HG02852 (cell line): ENCODE results near the gene MDFIC2.
A peak's percentile ranks its signal among the peaks of the same experiment; 100 is the strongest.
"Not testable (repeated sequence)": the region's sequence is repeated elsewhere in the genome, so short reads cannot be mapped to it uniquely, and the experiment has no call there.

ENCODE experiments used
- ATAC-seq: cut with Tn5 transposase; IDR thresholded peaks from one replicate; pipeline ENCODE4 v1.9.1; 2021; ENCODE audit warnings: mild to moderate bottlenecking, moderate library complexity; ENCODE audit not compliant: unreplicated experiment

MDFIC2 gene

GRCh38 chr3:70312336-70312735 is at the start of gene MDFIC2:
Gene MDFIC2 (minus strand): TSS chr3:70312638. CDS start chr3:70311973, 665 bp downstream.
- ATAC-seq, result no peak

DNA sequence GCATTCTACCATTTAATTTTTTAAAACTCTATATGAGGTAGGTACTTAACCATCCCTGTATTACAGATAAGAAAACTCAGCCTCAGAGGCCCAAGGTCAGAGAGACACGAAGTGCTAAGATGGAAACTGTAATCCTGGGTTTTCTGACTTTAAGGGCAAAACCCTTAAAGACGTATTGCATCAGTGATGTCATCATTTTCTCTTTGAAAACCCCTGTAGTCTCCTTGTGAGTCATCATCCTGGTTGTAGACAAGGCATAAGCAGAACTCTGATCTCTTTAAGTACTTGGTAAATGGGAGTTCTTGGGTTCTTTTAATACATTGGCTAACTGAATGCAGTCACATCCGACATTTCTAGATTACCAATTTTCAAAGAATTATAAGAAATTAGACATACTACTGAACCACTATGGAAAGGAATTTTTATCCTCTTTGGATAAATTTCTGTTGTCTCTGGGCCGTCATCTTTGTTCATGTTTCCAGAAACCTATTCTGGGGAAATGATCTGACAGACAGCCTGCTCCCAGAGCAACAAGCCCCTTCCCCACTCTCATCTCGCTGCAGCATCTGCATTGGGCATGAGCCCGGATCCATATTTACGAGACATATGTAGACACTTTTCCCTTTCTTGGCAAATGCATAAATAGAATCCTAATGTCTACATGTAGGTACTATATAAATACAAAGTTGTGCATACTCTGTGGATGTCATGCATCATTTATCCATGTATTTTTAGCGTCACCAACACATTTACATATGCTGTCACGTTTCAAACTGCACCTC is 48.7 kb upstream of the MDFIC2 start:
- peak; percentile 96 for ATAC-seq

GRCh38 chr3:70359711-70360110 is 47.3 kb upstream of the MDFIC2 start:
- no peak for ATAC-seq

DNA sequence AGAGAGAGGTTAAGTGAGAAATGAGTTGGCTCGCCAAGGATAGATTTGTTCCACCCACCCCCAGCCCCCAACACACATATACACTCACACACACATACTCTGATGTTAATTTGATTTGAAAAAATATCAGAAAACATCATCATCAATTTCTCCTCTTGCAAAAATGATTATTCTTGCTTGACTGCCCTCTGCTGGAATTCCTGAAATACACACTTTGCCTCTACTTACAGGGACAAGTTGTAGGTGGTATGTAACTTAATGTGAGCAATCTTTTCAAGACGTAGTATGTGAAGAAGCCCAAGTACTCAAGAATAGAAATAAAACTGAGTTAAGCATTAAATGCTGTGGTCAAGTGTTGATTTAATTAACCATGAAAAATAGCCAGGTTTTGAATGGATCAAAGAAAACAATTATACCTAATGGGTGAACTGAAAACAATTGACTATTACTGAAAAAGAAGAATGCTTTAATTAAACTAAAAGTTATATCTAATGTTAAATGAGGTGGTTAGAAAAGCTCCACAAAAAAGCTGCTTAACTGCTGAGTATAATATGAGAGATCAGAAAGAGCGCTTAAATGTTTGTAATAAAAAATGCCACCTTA is 46.6 kb upstream of the MDFIC2 start:
- ATAC-seq, result no peak

DNA sequence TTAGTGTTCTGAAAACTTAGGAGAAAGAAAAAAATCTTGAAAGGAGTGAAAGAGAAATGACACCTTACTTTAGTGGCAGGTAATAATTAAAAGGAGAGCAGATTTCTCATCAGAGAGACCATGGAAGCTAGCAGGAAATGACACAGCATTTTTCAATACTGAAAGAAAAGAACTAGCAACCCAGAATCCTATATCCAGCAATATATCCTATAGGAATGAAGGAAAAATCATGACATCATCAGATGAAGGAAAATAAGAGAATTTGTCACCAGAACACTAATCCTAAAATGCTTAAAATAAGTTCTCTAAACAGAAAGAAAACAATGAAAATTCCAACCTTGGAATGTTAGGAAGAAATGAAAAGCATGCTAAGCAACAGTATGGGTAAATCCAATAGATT is 39.8 kb upstream of the MDFIC2 start:
- no peak for ATAC-seq

GRCh38 chr3:70342149-70342548 is 29.7 kb upstream of the MDFIC2 start:
- ATAC-seq, result no peak

- ATAC-seq, result not testable (repeated sequence)
Observed at GRCh38 chr3:70336885-70337284, 24.4 kb upstream of the MDFIC2 start.

GRCh38 chr3:70333080-70333479 is 20.6 kb upstream of the MDFIC2 start:
- no peak for ATAC-seq

DNA sequence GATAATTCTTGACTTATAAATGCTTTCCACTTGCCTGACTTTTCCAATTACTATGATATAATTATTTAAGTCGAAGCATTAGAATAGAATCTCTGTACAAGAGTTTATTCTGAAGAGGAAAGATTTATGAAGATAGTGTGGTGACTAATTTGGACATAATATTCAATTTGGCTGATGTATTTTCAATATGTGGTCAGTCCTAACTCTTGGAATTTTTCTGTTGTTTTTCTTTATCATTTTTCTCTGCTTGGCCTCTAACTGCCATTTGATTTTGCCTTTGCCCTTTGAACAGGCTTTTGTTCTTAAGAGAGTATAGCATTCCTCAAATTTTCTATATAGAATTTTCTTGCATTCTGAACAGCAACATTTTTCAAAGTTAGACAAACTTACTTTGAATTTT is 2.6 kb upstream of the MDFIC2 start:
- ATAC-seq, result no peak

GRCh38 chr3:70310809-70311208 is 1.6 kb downstream of the MDFIC2 start:
- no peak for ATAC-seq

DNA sequence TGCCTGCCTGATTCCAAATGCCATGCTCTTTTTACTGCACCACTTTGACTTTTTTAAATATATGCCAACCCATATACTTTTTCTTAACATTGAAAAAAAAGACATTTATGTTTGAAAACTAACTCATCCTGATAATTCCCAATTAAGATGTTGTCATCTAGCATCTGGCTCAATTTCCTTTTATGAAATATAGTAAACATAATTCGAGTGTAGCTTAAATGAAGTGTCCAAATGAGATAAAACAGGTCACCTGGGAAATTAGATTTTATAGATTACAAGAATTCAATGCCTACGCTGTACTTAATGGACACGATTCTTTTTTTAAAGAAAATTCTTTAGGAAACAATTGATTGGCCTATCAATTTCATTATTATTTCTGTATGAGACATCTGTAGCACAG is 2.8 kb downstream of the MDFIC2 start:
- no peak for ATAC-seq

DNA sequence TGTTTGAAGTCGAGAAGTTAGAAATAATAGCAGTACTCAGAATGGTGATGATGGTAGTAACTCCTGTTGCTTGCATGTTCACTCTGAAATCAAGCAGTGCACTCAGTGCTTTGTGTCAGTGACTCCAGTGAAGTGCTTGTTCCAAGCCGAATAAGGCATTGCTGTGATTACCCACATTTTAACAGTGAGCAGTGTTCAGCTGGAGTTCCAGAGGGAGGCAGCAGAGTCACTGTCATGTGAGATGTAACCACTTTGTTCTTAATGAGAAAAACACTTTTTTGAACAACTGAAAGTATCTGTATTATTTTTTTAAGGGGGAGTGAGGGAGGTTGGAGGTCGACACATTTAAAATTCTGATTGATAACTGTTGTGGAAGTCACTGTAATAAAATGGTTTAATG is 3.7 kb downstream of the MDFIC2 start:
- no peak for ATAC-seq

- ATAC-seq, result no peak
Observed at GRCh38 chr3:70306736-70307135, 5.7 kb downstream of the MDFIC2 start.

DNA sequence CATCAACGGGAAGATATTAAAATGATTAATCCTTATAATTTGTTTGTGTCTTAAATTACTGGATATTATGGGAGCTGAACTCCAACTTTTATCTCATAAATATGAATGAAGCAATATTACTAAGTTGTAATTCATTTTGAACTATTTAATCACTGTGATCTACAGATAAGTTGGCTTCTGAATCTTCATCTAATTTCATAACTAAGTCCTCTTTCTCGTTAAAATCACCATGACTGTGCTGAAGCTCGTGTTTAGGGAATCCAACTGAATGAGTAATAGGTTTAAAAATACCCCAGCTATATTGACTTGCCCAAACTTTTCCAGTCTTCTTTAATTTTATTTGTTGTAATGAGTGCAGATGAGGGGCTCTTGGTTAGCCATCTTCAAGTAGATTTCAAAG is 14.1 kb downstream of the MDFIC2 start:
- no peak for ATAC-seq

- ATAC-seq, result no peak
Observed at GRCh38 chr3:70291097-70291482, 21.3 kb downstream of the MDFIC2 start.

- not testable (repeated sequence) for ATAC-seq
Observed at GRCh38 chr3:70290431-70291096, 21.9 kb downstream of the MDFIC2 start.

DNA sequence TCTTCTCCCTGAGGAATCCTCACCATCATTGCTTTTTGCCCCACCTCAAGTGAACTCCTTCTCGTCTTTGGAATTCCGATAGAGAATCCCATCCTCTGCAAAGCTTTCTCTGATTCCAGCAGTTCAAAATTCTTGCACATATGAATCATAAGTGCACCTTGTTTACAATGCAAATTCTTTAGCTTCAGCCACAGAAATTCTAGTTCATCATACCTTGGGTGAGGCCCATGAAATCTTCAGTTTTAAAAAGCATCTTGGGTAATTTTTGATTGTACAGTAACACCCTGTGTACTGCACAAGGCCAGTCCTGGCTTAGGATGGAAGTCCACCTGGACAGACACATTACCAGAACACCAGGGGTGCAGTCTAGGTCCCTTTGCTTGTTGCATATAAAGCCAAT is 30.8 kb downstream of the MDFIC2 start:
- ATAC-seq, result no peak

GRCh38 chr3:70277304-70277703 is 35.1 kb downstream of the MDFIC2 start:
- ATAC-seq, result no peak

GRCh38 chr3:70276901-70277300 is 35.5 kb downstream of the MDFIC2 start:
- no peak for ATAC-seq

GRCh38 chr3:70273492-70273891 is 38.9 kb downstream of the MDFIC2 start:
- no peak for ATAC-seq

DNA sequence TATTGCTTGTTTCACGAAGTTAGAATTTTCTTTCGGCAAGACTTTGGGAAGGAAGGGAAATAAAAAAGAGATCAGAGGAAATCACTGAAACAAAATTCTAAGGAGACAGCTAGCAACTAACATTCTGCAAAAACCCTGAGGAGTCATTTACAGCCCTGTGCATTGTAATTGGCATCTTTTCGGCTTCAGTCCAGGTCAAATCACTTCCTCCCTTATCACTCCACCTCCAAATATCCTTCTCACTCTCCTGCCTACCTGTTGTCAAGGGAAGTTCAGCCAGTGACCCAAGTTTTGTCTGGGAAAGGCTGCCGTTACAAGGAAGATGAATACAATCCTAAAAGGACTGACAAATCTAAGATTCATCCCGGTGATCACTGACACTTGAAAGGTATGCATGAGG is 39.6 kb downstream of the MDFIC2 start:
- ATAC-seq, result no peak

DNA sequence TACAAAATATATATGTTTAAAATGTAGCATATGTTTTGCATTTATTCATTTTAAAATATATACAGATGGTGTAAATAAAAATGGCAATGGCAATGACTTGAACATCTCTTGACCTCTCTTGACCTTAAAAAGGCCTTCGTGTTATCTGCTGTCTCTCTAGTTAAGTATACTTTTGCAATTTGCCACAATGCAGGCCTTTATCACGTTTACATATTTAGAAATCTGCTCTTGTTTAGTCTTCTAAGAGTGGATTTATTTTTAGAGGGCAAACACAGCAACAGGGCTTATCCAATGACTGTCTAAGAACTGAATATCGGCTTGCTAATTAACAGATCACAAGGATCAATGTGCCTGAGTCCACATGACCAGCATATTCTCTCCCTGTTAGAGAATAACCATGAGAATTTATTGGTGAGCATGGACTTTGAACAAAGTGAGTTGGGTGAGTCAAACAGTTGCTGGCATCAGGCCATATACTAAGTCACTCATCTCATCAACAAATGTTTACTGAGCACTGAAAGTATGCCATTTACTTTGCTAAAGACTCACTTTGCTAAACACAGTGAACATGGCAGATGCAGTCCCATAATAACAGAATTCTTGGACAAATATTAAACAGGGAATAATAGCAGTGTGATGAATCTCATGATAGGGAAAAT is 48.2 kb downstream of the MDFIC2 start:
- ATAC-seq, result no peak
